IPS DF 4.7 (cell line): Measurements from ENCODE around the gene UNC13C.

Experiments used
- DNase-seq: peaks from one replicate; pipeline ENCODE4 v3.0.0-alpha.2; 2013; ENCODE audit warnings: low spot score; ENCODE audit errors: extremely low read depth

Gene UNC13C

GRCh38 chr15:54566654-54567053 is 588.4 kb downstream of the UNC13C start:
- DNase-seq, result no peak

- DNase-seq, result no peak
Measured at GRCh38 chr15:54567408-54568035, 589.3 kb downstream of the UNC13C start.

- DNase-seq, result no peak
Measured at GRCh38 chr15:54568381-54568780, 590.1 kb downstream of the UNC13C start.

- no peak for DNase-seq
Measured at GRCh38 chr15:54571576-54571975, 593.3 kb downstream of the UNC13C start.

- DNase-seq, result no peak
Measured at GRCh38 chr15:54575586-54575985, 597.3 kb downstream of the UNC13C start.

GRCh38 chr15:54576298-54576935 is 598.2 kb downstream of the UNC13C start:
- no peak for DNase-seq

- no peak for DNase-seq
Measured at GRCh38 chr15:54577476-54578250, 599.4 kb downstream of the UNC13C start.

- no peak for DNase-seq
Measured at GRCh38 chr15:54579855-54580254, 601.6 kb downstream of the UNC13C start.

GRCh38 chr15:54580643-54581042 is 602.4 kb downstream of the UNC13C start:
- DNase-seq, result no peak

- DNase-seq, result no peak
Measured at GRCh38 chr15:54582863-54583643, 604.8 kb downstream of the UNC13C start.

GRCh38 chr15:54585063-54585462 is 606.8 kb downstream of the UNC13C start:
- DNase-seq, result no peak

GRCh38 chr15:54594115-54594514 is 615.9 kb downstream of the UNC13C start:
- no peak for DNase-seq

GRCh38 chr15:54599386-54599785 is 621.1 kb downstream of the UNC13C start:
- no peak for DNase-seq

GRCh38 chr15:54605043-54605442 is 626.8 kb downstream of the UNC13C start:
- DNase-seq, result no peak

- DNase-seq, result no peak
Measured at GRCh38 chr15:54605556-54605955, 627.3 kb downstream of the UNC13C start.

GRCh38 chr15:54608876-54609835 is 630.9 kb downstream of the UNC13C start:
- DNase-seq, result no peak

GRCh38 chr15:54618120-54618519 is 639.9 kb downstream of the UNC13C start:
- DNase-seq, result no peak

GRCh38 chr15:54619180-54619579 is 640.9 kb downstream of the UNC13C start:
- DNase-seq, result no peak

GRCh38 chr15:54620916-54621315 is 642.7 kb downstream of the UNC13C start:
- no peak for DNase-seq

GRCh38 chr15:54636147-54636546 is 657.9 kb downstream of the UNC13C start:
- no peak for DNase-seq

- no peak for DNase-seq
Measured at GRCh38 chr15:54638666-54639065, 660.4 kb downstream of the UNC13C start.
